Endothelial cell of umbilical vein (primary cell): Measurements from ENCODE around the gene SGPL1.

Source experiments
- EZH2 ChIP-seq: IDR thresholded peaks from 2 replicates; pipeline ENCODE4 v1.6.1; 2012; ENCODE audit warnings: borderline replicate concordance, low read depth, mild to moderate bottlenecking, moderate library complexity, low read length, inconsistent platforms; ENCODE audit not compliant: severe bottlenecking
- FOS ChIP-seq: IDR thresholded peaks from 2 replicates; pipeline ENCODE4 v1.6.1; 2011; ENCODE audit warnings: mild to moderate bottlenecking, low read length, moderate library complexity, borderline replicate concordance; ENCODE audit not compliant: insufficient read depth
- GATA2 ChIP-seq: IDR thresholded peaks from 2 replicates; pipeline ENCODE4 v1.7.0; 2011; ENCODE audit warnings: low read depth, mild to moderate bottlenecking, moderate library complexity, mixed read lengths, low read length; ENCODE audit not compliant: insufficient read length, insufficient read depth
- JUN ChIP-seq: IDR thresholded peaks from 2 replicates; pipeline ENCODE4 v1.6.1; 2011; ENCODE audit warnings: borderline replicate concordance, low read depth; ENCODE audit not compliant: insufficient read length, insufficient read depth
- POLR2A ChIP-seq: IDR thresholded peaks from 2 replicates; pipeline ENCODE4 v1.6.1; 2012; ENCODE audit warnings: low read depth, mild to moderate bottlenecking, control low read depth, low read length
- POLR2AphosphoS5 ChIP-seq: IDR thresholded peaks from 2 replicates; pipeline ENCODE4 v1.6.1; 2012; ENCODE audit warnings: low read depth, mild to moderate bottlenecking, control low read depth, low read length, moderate library complexity; ENCODE audit not compliant: insufficient read depth
- TF ChIP-seq, protein P1 (sequence below), 2 donors: IDR thresholded peaks; 1 replicate in 1 of 2; 2 replicates in 1 of 2; pipeline ENCODE4 v1.5.1; 2011; ENCODE audit warnings: low read length in 2 of 2, mild to moderate bottlenecking in 2 of 2, moderate library complexity in 2 of 2, control low read depth in 1 of 2, inconsistent platforms in 1 of 2, low read depth in 1 of 2; ENCODE audit not compliant: insufficient read depth in 1 of 2; ENCODE audit errors: extremely low read depth in 1 of 2
- TF ChIP-seq, protein P2 (sequence below): IDR thresholded peaks from 2 replicates; pipeline ENCODE4 v1.6.1; 2011; ENCODE audit not compliant: insufficient read depth, insufficient read length

DNA sequence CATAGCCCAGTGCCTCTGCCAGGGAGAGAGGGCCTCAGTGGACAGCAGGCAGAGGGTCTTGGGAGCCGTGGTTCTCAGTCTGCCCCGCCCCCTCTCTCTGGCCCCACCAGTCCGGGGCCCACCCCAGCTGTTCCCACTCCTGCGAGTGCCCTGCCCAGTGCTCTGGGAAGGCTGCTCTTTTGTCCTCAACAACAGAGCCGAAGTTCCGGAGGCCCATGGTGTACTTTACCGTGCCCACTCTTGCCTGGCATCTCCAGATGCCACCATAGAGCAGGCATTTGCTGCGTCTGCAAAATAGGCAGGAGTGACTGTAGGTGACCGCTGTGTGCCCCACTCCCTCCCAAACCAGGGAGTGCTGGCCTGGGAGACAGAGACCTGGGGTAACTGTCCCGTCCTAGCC lies 101.9 kb downstream of the SGPL1 start:
- TF ChIP-seq, protein P1, sequence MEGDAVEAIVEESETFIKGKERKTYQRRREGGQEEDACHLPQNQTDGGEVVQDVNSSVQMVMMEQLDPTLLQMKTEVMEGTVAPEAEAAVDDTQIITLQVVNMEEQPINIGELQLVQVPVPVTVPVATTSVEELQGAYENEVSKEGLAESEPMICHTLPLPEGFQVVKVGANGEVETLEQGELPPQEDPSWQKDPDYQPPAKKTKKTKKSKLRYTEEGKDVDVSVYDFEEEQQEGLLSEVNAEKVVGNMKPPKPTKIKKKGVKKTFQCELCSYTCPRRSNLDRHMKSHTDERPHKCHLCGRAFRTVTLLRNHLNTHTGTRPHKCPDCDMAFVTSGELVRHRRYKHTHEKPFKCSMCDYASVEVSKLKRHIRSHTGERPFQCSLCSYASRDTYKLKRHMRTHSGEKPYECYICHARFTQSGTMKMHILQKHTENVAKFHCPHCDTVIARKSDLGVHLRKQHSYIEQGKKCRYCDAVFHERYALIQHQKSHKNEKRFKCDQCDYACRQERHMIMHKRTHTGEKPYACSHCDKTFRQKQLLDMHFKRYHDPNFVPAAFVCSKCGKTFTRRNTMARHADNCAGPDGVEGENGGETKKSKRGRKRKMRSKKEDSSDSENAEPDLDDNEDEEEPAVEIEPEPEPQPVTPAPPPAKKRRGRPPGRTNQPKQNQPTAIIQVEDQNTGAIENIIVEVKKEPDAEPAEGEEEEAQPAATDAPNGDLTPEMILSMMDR (IDR thresholded peaks at IDR 0.05; ENCODE audit: extremely low read depth in 1 of 2, insufficient read depth in 1 of 2, low read depth in 1 of 2, low read length in 2 of 2): no peak
- TF ChIP-seq POLR2A: no peak
- no peak for TF ChIP-seq POLR2AphosphoS5
- TF ChIP-seq, protein P2, sequence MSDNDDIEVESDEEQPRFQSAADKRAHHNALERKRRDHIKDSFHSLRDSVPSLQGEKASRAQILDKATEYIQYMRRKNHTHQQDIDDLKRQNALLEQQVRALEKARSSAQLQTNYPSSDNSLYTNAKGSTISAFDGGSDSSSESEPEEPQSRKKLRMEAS: no peak
- TF ChIP-seq FOS: no peak
- TF ChIP-seq EZH2: no peak
- no peak for TF ChIP-seq GATA2
- no peak for TF ChIP-seq JUN
